Neural cell (in vitro differentiated cells): ENCODE measurements around the gene COPS7A.

Experiments used
- EP300 ChIP-seq: fragments of 450-650 bp; conservative IDR thresholded peaks from 2 replicates; pipeline ENCODE4 v1.6.1; 2014; ENCODE audit warnings: antibody characterized with exemption, mild to moderate bottlenecking, moderate library complexity; ENCODE audit not compliant: poor library complexity, severe bottlenecking
- EZH2 ChIP-seq: fragments of 200-600, 300-800 bp; shearing (Covaris generic), sonication (generic); IDR thresholded peaks from 2 replicates; pipeline ENCODE4 v1.6.1; 2014; ENCODE audit warnings: antibody characterized with exemption, low read length, borderline replicate concordance, mild to moderate bottlenecking; ENCODE audit not compliant: insufficient read depth, poor library complexity, severe bottlenecking
- TF ChIP-seq, protein P1 (sequence below): fragments of 450-650 bp; IDR thresholded peaks from 2 replicates; pipeline ENCODE4 v1.5.1; 2014; ENCODE audit warnings: antibody characterized with exemption, mild to moderate bottlenecking, moderate library complexity; ENCODE audit not compliant: poor library complexity, severe bottlenecking
- TF ChIP-seq, protein P2 (sequence below): IDR thresholded peaks from 2 replicates; pipeline ENCODE4 v1.6.1; 2012; ENCODE audit warnings: borderline replicate concordance

GRCh38 chr12:6725350-6725749 is 1.5 kb downstream of the COPS7A start:
- TF ChIP-seq, protein P1, sequence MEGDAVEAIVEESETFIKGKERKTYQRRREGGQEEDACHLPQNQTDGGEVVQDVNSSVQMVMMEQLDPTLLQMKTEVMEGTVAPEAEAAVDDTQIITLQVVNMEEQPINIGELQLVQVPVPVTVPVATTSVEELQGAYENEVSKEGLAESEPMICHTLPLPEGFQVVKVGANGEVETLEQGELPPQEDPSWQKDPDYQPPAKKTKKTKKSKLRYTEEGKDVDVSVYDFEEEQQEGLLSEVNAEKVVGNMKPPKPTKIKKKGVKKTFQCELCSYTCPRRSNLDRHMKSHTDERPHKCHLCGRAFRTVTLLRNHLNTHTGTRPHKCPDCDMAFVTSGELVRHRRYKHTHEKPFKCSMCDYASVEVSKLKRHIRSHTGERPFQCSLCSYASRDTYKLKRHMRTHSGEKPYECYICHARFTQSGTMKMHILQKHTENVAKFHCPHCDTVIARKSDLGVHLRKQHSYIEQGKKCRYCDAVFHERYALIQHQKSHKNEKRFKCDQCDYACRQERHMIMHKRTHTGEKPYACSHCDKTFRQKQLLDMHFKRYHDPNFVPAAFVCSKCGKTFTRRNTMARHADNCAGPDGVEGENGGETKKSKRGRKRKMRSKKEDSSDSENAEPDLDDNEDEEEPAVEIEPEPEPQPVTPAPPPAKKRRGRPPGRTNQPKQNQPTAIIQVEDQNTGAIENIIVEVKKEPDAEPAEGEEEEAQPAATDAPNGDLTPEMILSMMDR = no peak
- TF ChIP-seq, protein P2, sequence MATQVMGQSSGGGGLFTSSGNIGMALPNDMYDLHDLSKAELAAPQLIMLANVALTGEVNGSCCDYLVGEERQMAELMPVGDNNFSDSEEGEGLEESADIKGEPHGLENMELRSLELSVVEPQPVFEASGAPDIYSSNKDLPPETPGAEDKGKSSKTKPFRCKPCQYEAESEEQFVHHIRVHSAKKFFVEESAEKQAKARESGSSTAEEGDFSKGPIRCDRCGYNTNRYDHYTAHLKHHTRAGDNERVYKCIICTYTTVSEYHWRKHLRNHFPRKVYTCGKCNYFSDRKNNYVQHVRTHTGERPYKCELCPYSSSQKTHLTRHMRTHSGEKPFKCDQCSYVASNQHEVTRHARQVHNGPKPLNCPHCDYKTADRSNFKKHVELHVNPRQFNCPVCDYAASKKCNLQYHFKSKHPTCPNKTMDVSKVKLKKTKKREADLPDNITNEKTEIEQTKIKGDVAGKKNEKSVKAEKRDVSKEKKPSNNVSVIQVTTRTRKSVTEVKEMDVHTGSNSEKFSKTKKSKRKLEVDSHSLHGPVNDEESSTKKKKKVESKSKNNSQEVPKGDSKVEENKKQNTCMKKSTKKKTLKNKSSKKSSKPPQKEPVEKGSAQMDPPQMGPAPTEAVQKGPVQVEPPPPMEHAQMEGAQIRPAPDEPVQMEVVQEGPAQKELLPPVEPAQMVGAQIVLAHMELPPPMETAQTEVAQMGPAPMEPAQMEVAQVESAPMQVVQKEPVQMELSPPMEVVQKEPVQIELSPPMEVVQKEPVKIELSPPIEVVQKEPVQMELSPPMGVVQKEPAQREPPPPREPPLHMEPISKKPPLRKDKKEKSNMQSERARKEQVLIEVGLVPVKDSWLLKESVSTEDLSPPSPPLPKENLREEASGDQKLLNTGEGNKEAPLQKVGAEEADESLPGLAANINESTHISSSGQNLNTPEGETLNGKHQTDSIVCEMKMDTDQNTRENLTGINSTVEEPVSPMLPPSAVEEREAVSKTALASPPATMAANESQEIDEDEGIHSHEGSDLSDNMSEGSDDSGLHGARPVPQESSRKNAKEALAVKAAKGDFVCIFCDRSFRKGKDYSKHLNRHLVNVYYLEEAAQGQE = no peak
- TF ChIP-seq EZH2 (no peak), EP300 (no peak)
